ENCODE measurements around the gene PHF5A.
"Not testable (repeated sequence)": the region's sequence is repeated elsewhere in the genome, so short reads cannot be mapped to it uniquely, and the experiment has no call there.

PHF5A gene

GRCh38 chr22:41487037-41487935 lies 18.8 kb upstream of the PHF5A start:
- no peak for DNase-seq

- DNase-seq = no peak
Observed at GRCh38 chr22:41485033-41485432, 16.5 kb upstream of the PHF5A start.

DNA sequence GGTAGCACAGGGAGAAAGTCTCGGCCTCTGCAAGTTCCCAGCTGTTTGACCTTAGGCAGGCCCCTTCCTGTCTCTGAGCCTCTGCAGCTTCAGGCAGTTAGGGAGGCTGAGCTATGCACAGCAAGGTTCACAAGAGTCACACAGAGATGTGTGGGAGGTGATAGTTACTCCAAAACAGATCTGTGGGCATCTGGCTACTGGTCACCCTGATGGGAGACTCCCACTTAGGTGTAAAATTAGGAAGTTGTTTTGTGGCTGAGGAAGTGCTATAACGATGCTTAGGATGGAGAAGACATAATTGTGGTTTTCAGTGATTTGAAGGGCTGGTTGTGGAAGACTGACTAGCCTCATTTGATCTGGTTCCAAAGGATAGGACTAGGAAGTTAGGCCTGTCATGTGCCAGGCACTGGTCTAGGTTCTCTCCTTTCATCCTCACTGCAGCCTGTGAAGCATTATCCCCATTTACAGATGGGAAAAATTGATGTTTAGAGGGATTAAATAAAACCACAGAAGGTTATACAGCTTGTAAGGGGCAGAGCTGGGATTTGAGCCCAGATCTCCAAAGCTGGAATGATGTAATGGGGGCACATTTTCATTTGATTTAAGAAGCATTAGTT lies 13.9 kb upstream of the PHF5A start:
- DNase-seq = no peak

- DNase-seq = no peak
Observed at GRCh38 chr22:41481925-41482318, 13.4 kb upstream of the PHF5A start.

- DNase-seq = no peak
Observed at GRCh38 chr22:41481131-41481830, 12.8 kb upstream of the PHF5A start.

DNA sequence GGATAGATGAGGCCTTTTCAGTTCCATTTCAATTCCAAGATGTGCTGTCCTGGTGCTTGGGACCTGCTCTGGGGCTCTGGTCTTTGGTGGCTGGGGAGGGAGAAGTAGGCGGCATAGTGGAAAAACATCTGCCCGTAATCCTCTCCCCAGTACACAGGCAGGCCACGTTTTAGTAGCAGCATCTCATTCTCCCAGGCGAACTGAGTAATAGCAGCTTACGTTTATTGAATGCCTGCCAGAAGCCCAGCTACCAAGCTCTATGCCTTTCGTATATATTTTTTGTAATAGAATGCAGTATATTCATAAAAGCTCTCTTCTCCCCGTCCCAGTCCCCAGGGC lies 11.9 kb upstream of the PHF5A start:
- no peak for DNase-seq

DNA sequence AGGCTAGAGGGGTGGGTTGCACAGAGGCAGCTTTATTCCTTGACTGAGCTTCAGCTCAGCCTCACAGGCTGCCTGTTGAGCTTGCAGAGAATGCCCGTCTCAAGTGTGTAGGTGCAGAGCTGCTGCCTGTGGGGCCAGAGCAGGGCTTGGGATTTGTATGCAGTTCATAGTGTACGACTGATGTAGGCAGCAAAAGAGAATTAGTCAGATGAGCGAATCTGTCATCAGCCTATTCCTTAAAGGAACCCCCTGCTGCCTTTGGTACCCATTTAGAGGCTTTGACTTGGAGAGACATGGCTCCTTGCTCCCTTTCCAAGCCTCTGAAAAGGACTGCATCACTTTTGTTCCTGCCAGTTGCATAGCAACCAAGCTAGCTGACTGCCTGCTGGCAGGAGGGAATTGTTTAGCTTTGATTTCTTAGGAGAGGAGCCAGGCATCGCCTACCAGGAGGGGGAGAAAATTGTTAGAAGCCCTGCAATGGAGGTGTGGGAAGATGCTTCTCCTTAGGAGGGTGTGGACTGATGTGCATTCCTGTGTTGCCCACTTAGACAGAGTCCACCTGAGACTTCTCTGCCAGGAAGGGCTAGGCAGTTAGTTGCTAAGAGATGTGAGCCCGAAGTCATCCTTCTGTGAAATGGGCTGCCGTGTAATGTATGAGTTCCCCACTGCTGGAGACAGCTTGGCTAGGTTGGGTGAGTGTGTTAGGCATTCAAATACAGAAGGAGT lies 11.3 kb upstream of the PHF5A start:
- DNase-seq = peak; percentile 54

GRCh38 chr22:41478891-41479521 lies 10.5 kb upstream of the PHF5A start:
- peak; percentile 38 for DNase-seq

DNA sequence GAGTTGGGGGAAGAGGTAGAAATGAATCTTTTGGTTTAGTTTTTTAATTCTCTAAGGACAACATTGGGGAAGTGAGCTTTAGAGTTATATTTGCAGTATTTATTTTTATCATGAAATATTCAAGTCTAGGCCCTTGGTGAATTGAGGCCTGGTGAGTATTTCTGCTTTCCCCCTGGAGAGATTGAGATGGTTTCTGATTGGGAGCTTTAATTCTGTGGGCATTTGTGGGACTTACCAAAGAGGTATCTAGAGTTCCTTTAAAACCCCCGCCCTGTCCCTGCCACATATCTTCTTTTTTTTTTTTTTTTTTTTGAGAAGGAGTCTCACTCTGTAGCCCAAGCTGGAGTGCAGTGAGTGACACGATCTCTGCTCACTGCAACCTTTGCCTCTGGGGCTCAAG lies 10.0 kb upstream of the PHF5A start:
- DNase-seq = no peak

GRCh38 chr22:41474872-41475451 lies 6.5 kb upstream of the PHF5A start:
- no peak for DNase-seq

DNA sequence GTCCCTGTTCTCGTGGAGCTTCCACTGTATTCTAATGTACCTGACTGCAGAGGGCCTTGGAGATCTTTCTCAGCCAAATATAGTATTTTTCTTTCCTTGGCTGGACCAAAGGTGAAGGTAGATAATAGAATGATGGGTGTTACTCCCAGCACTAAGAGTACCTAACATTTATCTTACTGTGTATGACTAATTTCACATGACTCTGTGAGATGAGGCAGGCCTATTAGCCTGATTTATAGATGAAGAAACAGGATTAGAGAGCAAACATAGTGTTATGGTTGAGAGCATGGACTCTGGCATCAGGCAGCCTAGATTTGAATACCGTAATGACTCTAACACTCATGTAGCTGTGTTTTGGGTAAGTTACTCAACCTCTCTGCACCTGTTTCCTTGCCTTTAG lies 3.1 kb upstream of the PHF5A start:
- DNase-seq = no peak

GRCh38 chr22:41470886-41471285 lies 2.4 kb upstream of the PHF5A start:
- no peak for DNase-seq

DNA sequence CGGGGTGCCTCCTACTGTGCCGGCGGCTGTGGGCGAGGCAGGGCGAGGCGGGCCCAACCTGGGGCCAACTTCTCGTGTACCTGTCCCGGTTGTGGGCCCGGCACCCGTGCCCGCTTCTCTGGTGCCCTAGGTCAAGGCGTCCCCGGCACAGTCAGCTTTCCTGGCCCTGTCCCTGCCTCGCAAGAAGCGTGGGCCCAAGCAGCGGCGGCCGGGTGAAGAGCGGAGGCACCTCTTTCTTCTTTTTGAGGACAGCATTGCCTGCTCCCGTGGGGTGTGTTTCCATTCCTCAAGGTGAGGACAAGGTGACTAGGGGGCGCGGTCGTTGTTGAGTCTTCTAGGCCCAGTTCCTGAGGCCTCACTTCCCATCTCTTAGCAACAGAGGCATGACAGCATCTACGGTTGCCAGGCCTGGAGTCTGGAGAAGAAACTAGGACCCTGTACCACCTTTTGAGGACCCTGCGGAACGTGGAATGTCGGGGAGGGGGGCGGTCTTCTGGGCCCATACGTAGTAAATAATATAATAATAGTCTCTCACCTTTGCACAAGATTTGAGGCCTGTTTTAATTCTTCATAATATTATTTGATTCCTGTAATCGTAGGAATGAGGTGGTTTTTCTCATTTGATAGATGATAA lies 843 bp upstream of the PHF5A start:
- DNase-seq = peak; percentile 69

DNA sequence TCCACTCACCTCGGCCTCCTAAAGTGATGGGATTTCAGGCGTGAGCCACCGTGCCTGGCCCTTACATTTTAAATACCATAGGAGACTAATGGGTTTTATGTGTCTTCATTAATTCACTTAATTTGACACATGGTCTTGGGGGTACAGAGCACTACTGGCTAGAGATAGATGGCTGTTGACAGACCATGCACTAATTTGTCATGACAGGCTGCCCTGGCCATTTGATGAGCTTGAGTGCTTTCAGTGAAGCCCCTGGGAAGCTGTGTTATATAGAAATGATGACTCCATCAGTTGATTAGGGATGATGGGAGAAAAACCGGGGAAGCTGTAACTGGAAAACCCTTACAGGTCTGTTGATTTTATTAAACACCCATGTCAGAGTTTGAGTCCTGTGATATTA lies 6.6 kb downstream of the PHF5A start:
- DNase-seq = no peak

GRCh38 chr22:41460071-41460470 lies 8.4 kb downstream of the PHF5A start:
- DNase-seq = not testable (repeated sequence)

- no peak for DNase-seq
Observed at GRCh38 chr22:41459431-41459830, 9.1 kb downstream of the PHF5A start.

DNA sequence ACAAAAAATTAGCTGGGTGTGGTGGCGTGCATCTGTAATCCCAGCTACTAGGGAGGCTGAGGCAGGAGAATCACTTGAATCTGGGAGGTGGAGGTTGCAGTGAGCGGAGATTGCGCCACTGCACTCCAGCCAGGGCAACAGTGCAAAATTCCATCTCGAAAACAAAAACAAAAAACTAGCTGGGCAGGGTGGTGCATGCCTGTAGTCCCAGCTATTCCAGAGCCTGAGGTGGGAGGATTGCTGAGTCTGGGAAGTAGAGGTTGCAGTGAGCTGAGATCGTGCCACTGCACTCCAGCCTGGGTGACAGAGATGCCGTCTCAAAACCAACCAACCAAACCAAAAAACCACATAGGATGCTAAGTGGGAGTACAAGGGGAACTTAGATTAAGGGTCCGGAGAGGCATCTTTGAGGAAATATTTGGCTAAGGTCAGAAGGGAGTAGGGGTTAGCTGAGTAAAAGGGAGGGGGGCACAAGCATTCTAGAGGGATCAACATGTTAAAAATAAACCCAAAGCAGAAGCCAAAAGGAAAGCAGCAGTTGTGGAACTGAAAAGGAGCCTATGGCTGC lies 10.2 kb downstream of the PHF5A start:
- DNase-seq = no peak

- DNase-seq = peak; percentile 100
Observed at GRCh38 chr22:41448189-41448808, 20.2 kb downstream of the PHF5A start.

DNA sequence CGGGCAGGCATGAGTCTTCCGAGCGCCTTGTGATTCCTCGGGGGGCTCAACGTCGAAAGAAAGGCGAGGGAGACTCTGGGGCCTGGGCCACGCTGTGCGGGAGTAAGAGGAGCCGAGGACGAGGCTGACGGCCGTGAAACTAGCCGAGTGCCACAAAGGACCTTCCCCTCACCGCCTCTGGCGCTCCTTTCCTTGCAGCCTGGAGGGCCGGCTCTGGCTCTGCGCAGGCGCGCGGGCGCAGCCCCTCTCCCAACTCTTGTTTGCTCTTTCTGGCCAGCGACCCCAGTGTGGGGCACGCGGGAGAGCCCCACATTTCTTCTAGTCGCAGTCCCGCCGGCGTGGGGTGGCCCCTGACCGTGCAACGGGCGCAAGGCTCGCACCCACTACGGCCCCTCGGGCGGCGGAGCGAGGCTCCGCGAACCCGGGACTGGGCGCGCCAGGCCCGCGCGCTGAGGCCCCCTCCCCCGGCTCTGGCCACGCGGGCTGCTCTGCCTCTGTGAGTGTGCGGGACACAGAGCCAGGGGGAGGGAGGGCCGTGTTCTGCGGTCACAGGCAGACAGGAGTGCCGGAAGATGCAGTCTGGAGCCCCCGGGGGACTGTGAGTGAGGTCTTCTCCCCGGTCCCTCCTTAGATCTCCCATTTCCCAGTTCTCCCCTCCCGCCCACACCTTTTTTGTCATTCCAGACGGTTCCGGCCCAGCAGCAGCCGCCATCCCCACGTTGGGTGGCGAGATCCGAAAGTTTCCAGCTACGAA lies 20.9 kb downstream of the PHF5A start:
- DNase-seq = peak; percentile 87

Measured in NCI-H69 (cell line).